ENCODE results near the gene GALNT13.

Gene GALNT13

DNA sequence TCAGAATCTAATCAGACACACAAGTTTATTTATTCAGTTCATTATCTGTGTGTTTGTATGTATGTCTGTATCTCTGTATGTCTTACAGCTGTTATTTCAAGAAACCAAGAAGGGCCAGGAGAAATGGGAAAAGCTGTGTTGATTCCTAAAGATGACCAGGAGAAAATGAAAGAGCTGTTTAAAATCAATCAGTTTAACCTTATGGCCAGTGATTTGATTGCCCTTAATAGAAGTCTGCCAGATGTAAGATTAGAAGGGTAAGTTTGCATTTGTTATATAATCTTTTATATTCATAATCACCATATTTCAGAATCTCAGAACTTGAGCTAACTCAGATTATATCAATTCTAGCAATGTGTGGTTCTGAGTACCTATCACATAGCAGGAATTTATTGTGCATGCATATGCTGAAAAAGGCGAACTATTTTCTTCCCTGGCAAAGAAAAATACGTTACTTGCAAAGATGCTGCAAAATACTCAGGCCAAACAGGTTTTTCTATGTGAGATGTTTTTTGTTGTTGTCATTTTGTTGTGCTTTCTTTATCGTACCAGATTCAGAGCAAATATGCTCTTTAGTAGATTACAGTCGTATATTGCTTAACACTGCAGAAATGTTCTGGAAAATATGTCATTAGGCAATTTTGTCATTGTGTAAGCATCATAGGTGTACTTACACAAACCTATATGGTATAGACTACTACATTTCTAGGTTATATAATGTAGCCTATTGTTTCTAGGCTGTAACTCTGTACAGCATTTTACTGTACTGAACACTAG lies 268.7 kb downstream of the GALNT13 start:
- TF ChIP-seq, protein P1, sequence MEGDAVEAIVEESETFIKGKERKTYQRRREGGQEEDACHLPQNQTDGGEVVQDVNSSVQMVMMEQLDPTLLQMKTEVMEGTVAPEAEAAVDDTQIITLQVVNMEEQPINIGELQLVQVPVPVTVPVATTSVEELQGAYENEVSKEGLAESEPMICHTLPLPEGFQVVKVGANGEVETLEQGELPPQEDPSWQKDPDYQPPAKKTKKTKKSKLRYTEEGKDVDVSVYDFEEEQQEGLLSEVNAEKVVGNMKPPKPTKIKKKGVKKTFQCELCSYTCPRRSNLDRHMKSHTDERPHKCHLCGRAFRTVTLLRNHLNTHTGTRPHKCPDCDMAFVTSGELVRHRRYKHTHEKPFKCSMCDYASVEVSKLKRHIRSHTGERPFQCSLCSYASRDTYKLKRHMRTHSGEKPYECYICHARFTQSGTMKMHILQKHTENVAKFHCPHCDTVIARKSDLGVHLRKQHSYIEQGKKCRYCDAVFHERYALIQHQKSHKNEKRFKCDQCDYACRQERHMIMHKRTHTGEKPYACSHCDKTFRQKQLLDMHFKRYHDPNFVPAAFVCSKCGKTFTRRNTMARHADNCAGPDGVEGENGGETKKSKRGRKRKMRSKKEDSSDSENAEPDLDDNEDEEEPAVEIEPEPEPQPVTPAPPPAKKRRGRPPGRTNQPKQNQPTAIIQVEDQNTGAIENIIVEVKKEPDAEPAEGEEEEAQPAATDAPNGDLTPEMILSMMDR (IDR thresholded peaks at IDR 0.05; ENCODE audit: insufficient read depth, missing control alignments), result no peak
- DNase-seq (ENCODE audit: insufficient read length, low spot score) (no peak), FAIRE-seq (peak; percentile 60)

DNA sequence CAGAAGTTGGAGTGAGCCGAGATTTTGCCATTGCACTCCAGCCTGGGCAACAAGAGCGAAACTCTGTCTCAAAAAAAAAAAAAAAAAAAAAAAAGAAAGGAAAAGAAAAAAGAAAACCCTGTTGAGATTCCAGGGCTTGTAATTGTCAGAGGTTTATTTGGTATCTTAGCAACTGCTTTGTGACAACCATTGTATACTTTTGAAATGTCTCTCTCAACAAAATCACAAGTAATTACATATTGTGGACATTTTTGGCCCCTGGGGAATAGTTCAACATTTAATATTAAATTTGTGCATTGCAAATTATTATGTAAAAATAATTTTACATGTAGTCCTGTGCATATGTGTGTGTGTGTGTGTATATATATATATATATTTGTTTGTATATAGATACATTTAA lies 270.8 kb downstream of the GALNT13 start:
- no peak for FAIRE-seq
- no peak for DNase-seq (ENCODE audit: insufficient read length, low spot score)
- TF ChIP-seq, protein P1 (IDR thresholded peaks at IDR 0.05; ENCODE audit: insufficient read depth, missing control alignments), result no peak

DNA sequence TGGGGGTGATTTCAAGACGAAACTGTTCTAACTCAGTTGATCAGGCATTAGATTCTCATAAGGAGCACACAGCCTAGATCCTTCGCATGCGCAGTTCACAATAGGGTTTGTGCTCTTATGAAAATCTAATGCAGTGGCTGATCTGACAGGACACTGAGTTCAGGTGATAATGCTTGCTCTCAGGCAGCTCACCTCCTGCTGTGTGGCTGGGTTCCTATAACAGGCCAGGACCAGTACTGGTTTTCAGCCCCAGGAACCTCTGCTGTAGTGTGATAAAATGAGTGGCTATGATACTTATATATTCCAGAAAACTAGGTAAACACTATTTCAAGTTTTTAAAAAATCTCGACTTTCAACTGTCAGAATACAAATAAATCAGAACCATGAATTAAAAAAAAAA lies 271.4 kb downstream of the GALNT13 start:
- TF ChIP-seq, protein P1 (IDR thresholded peaks at IDR 0.05; ENCODE audit: insufficient read depth, missing control alignments), result no peak
- DNase-seq (ENCODE audit: insufficient read length, low spot score) (no peak), FAIRE-seq (no peak)

DNA sequence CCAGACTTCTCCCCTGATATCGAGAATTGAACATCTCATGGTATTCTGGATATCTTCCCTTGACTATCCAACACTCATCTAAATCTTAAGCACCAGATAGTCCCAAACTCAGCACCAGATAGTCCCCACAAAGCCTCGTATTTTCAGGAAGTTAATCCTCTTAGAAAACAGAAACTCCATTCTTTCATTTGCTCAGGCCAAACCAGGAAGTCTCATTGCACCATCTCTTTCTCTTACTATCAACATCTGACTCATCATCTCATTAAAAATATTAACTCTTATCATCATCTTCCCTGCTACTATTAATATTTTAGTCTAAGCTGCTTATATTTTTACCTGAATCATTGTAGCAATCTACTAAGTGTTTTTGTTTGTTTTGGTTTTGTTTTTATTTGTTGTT lies 286.4 kb downstream of the GALNT13 start:
- DNase-seq (ENCODE audit: insufficient read length, low spot score) (no peak), FAIRE-seq (no peak)
- TF ChIP-seq, protein P1 (IDR thresholded peaks at IDR 0.05; ENCODE audit: insufficient read depth, missing control alignments), result no peak

DNA sequence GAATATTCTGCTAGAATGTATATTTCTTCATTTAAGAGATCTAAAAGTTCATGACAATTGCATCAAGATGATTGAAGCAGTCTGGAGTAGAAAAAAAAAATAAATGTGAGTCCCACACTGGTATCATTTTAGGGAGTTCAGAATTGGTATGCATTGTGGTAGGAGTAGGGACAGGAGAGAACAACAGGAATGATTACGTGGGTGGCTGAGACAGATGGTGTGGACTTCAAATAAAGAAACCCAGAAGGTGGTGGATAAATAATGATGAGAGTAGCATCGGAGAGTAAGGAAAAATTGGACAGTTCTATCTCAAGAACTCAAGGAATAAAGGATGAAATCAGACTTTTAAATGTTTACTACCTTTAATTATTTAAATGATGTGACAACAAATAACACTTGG lies 289.6 kb downstream of the GALNT13 start:
- TF ChIP-seq, protein P1 (IDR thresholded peaks at IDR 0.05; ENCODE audit: insufficient read depth, missing control alignments), result no peak
- FAIRE-seq, result no peak
- no peak for DNase-seq (ENCODE audit: insufficient read length, low spot score)

DNA sequence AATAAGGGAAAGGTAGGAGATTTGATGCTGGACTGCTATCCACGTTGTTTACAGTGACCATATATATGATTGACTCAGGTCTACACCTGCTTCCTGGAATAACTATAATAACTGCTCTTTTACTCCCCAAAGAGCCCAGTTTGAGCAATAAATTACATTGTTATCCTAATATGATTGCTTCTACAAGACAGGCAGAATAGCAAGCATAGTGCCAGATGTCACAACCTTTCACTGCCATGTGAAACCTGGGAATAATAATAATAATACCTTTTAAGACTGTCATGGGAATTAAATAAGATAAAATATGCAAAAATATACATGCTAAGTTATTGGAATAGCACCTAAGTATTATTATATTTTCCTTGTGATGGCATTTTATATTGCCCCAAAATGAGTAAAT lies 298.7 kb downstream of the GALNT13 start:
- FAIRE-seq (no peak), DNase-seq (ENCODE audit: insufficient read length, low spot score) (no peak)
- TF ChIP-seq, protein P1 (IDR thresholded peaks at IDR 0.05; ENCODE audit: insufficient read depth, missing control alignments), result no peak

DNA sequence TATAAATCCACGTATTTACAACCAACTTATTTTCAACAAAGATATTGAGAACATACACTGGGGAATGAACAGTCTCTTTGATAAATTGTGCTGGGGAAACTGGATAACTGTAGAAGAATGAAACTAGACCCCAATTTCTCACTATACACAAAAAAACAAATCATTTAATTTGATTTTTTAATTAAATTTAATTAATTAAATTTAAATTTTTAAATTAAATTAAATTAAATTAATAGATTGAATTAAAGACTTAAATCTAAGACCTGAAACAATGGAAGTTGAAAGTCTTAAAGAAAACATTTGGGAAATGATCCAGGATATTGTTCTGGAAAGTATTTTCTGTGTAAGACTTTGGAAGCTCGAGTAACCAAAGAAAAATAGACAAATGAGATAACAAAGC lies 301.4 kb downstream of the GALNT13 start:
- DNase-seq (ENCODE audit: insufficient read length, low spot score), result no peak
- no peak for FAIRE-seq
- TF ChIP-seq, protein P1 (IDR thresholded peaks at IDR 0.05; ENCODE audit: insufficient read depth, missing control alignments), result no peak
